ENCODE measurements around the gene TRIM29. TPM values are rescaled to one million over a fixed set of nuclear protein-coding genes. Genes with fewer than 3 reads are reported as not detected.

TRIM29 gene
- total RNA-seq, 1 donor from 2014 or later = not detected

DNA sequence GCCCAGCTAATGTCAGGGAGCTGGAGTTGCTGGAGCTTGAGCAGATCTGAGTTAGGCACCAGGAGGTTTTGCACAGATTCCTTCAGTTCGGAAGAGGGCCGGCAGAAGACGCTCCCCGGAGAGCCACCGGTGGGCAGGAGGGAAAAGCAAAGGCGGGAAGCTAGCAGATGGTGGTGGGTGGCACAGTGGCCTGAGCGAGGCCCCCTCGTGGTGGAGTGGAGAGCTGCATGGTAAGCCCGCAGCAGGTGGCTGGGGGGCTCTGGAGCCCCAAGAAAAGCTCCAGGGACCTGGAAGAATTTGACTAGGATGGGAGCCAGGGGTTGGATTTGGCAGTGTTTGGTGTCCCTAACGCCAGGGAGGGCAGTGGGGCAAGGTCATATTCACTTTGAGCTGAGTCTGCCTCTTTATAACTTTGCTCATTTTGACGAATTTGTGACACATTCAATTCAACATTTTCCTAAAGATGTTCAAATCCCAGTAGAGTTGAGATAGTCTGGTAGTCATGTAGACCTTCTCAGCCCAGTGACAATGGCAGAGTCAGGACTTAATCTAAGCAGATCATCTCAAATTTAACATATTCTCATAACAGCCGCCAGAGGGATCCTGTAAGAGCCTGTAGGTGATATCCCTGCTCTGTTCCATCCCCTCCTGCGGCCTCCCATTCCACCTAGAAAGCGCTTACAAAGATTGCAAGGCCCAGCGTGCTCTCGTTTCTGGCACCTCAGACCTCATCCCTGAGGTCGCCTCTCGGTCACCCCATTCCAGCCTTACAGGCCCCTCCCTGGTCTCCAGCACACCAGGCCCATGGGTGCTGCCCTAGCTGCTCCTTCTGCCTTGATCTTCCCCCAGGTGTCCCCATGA is 57.9 kb downstream of the TRIM29 start:
- Mint-ChIP-seq H3K4me1 (ENCODE audit: unreplicated experiment) (no peaks in the 10 kb centered on the region), H3K4me3 (ENCODE audit: unreplicated experiment) (no peak overlapping the region), H3K36me3 (ENCODE audit: unreplicated experiment) (no peaks in the 10 kb centered on the region), H3K9me3 (ENCODE audit: unreplicated experiment) (peaks cover 7% of the 10 kb centered on the region), H3K27me3 (ENCODE audit: unreplicated experiment) (peaks cover 25% of the 10 kb centered on the region), H3K27ac (ENCODE audit: unreplicated experiment) (no peak overlapping the region)
- TF ChIP-seq, protein P1, sequence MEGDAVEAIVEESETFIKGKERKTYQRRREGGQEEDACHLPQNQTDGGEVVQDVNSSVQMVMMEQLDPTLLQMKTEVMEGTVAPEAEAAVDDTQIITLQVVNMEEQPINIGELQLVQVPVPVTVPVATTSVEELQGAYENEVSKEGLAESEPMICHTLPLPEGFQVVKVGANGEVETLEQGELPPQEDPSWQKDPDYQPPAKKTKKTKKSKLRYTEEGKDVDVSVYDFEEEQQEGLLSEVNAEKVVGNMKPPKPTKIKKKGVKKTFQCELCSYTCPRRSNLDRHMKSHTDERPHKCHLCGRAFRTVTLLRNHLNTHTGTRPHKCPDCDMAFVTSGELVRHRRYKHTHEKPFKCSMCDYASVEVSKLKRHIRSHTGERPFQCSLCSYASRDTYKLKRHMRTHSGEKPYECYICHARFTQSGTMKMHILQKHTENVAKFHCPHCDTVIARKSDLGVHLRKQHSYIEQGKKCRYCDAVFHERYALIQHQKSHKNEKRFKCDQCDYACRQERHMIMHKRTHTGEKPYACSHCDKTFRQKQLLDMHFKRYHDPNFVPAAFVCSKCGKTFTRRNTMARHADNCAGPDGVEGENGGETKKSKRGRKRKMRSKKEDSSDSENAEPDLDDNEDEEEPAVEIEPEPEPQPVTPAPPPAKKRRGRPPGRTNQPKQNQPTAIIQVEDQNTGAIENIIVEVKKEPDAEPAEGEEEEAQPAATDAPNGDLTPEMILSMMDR (IDR thresholded peaks at IDR 0.05) = peak; percentile 25
- DNase-seq (ENCODE audit: extremely low spot score, unreplicated experiment) = no peak

DNA sequence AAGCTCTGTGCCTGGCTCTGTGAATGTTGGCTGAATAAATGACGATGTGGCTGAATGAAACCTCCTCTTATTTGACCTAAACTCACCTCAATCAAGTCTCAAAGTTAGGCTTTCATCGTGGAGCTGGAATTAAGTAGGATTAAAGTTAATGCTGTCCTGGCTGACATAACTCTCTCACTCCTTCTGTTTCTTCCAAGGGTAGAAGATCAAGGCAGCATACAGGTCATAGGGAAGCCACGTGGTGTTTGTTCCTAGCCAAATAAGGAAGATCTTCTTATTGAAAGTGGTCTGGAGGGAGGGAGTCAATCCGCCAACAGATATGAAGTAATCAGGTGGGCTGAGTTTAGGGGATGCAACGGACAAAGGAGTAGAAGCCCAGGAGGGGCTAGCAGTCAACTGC is 59.5 kb downstream of the TRIM29 start:
- no peak for DNase-seq (ENCODE audit: extremely low spot score, unreplicated experiment)
- peaks cover 28% of the 10 kb centered on the region for H3K27me3 Mint-ChIP-seq (ENCODE audit: unreplicated experiment)
- no peaks in the 10 kb centered on the region for H3K36me3 Mint-ChIP-seq (ENCODE audit: unreplicated experiment)
- H3K4me3 Mint-ChIP-seq (ENCODE audit: unreplicated experiment) = no peak overlapping the region
- peaks cover 7% of the 10 kb centered on the region for H3K9me3 Mint-ChIP-seq (ENCODE audit: unreplicated experiment)
- TF ChIP-seq, protein P1 (IDR thresholded peaks at IDR 0.05) = no peak
- H3K27ac Mint-ChIP-seq (ENCODE audit: unreplicated experiment) = no peak overlapping the region
- H3K4me1 Mint-ChIP-seq (ENCODE audit: unreplicated experiment) = no peaks in the 10 kb centered on the region

DNA sequence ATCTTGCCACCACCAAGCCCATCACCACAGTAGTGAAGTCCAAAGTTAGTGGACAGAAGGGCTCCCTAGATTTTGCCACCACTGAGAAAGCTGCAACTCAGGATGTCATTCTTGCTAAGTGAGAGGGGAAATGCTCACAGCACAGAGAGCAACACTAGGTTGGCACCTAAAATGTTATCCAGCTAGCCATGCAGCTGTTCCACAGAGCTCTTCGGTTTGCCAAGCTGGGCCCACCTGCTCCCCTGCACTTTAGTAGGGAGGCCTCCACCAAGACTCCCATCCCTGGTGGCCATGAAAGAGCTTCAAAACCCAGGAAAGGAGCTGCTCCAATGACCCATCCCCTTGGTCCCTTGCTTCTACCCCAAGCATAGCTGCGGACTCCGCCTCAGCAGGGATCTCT is 63.8 kb downstream of the TRIM29 start:
- DNase-seq (ENCODE audit: extremely low spot score, unreplicated experiment) = no peak
- Mint-ChIP-seq H3K27me3 (ENCODE audit: unreplicated experiment) (peaks cover 24% of the 10 kb centered on the region), H3K4me1 (ENCODE audit: unreplicated experiment) (no peaks in the 10 kb centered on the region), H3K36me3 (ENCODE audit: unreplicated experiment) (no peaks in the 10 kb centered on the region), H3K27ac (ENCODE audit: unreplicated experiment) (no peak overlapping the region), H3K9me3 (ENCODE audit: unreplicated experiment) (no peaks in the 10 kb centered on the region), H3K4me3 (ENCODE audit: unreplicated experiment) (no peak overlapping the region)
- TF ChIP-seq, protein P1 (IDR thresholded peaks at IDR 0.05) = no peak

DNA sequence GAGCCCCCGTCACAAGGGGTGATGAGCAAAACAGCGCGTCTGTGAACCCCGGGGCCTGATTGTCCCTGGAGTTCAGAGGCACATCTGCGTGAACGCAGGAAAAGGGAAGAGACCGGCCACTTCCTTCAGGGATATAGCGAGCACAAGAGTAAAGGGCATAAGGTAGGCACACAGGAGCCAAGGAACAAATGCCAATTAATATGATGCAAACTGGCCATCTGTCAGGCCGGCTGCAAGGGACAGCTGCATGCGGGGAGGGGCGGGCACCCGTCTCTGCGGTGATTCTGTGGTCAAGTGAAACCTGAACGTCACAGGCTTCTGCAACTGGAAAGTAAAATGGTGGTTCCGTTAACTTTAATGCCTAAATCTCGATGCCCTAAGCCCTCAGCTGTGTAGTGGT is 64.7 kb downstream of the TRIM29 start:
- peaks cover 25% of the 10 kb centered on the region for H3K27me3 Mint-ChIP-seq (ENCODE audit: unreplicated experiment)
- no peaks in the 10 kb centered on the region for H3K9me3 Mint-ChIP-seq (ENCODE audit: unreplicated experiment)
- H3K27ac Mint-ChIP-seq (ENCODE audit: unreplicated experiment) = no peak overlapping the region
- no peaks in the 10 kb centered on the region for H3K4me1 Mint-ChIP-seq (ENCODE audit: unreplicated experiment)
- H3K4me3 Mint-ChIP-seq (ENCODE audit: unreplicated experiment) = no peak overlapping the region
- TF ChIP-seq, protein P1 (IDR thresholded peaks at IDR 0.05) = no peak
- DNase-seq (ENCODE audit: extremely low spot score, unreplicated experiment) = no peak
- H3K36me3 Mint-ChIP-seq (ENCODE audit: unreplicated experiment) = no peaks in the 10 kb centered on the region

DNA sequence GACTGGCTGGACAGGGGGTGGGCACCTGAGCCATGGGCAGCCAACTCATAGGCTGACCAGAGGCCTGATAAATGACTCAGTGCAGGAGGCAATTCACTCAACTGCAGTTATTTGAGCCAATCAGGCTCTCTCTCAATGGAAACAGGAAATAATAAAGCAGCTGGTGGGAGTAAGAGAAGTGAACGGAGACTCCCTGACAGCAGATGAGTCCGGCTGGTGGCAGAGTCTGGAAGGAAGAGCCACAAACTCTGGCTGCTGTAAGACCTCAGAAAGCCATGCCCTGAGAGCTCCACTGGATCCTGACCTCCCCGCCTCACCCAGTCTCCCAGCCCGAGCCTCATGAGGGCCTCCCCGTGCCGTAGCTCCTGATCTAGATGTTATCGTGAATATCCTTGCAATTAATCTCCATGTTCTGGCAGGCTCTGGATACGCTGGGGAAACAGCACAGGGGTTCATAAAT is 69.8 kb downstream of the TRIM29 start:
- no peaks in the 10 kb centered on the region for H3K9me3 Mint-ChIP-seq (ENCODE audit: unreplicated experiment)
- H3K27me3 Mint-ChIP-seq (ENCODE audit: unreplicated experiment) = peaks cover 22% of the 10 kb centered on the region
- DNase-seq (ENCODE audit: extremely low spot score, unreplicated experiment) = peak; percentile 60
- no peaks in the 10 kb centered on the region for H3K36me3 Mint-ChIP-seq (ENCODE audit: unreplicated experiment)
- H3K4me3 Mint-ChIP-seq (ENCODE audit: unreplicated experiment) = no peak overlapping the region
- H3K27ac Mint-ChIP-seq (ENCODE audit: unreplicated experiment) = no peak overlapping the region
- TF ChIP-seq, protein P1 (IDR thresholded peaks at IDR 0.05) = no peak
- H3K4me1 Mint-ChIP-seq (ENCODE audit: unreplicated experiment) = no peaks in the 10 kb centered on the region

All from osteocyte (in vitro differentiated cells).